Measurements from ENCODE around the gene CDKN2A. TPM values are rescaled to one million over a fixed set of nuclear protein-coding genes. Genes with fewer than 3 reads are reported as not detected.

CDKN2A gene
- total and polyA plus RNA-seq, 5 donors from 2014 or later = 9.6 to 22.5 (median 16.5) TPM

DNA sequence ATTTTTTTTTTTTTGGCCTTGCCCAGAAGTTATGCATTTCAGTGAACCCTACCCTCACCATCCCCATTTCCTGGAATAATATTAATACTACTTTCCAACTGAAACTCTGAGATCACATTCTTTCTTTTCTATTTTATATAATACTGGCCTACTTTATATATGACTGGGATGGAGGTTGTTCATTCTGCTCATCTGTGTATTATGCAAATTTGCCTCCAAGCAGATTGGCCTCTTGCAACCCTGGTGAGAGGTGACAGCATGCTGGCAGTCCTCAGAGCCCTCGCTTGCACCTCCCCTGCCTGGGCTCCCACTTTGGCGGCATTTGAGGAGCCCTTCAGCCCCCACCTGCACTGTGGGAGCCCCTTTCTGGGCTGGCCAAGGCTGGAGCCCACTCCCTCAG is 35.4 kb downstream of the CDKN2A start:
- peaks cover 0 to 3% of the 10 kb centered on the region in 2 experiments for H3K9me3 ChIP-seq (ENCODE audit: control insufficient read depth in 2 of 2, low read length in 2 of 2)
- H3K36me3 ChIP-seq (ENCODE audit: control insufficient read depth, insufficient read depth, low read length) = no peaks in the 10 kb centered on the region
- H3K4me3 ChIP-seq (ENCODE audit: low read depth, low read length) = no peak overlapping the region
- Mint-ChIP-seq H3K4me1 (peaks cover 0 to 11% (median 1%) of the 10 kb centered on the region in 4 donors), H3K27me3 (peaks cover 58% of the 10 kb centered on the region), H3K27ac (no peak overlapping the region), H3K4me3 (no peak overlapping the region), H3K9me3 (peaks cover 0 to 9% (median 1%) of the 10 kb centered on the region in 7 donors), H3K36me3 (no peaks in the 10 kb centered on the region)
- H3K27me3 ChIP-seq (ENCODE audit: control insufficient read depth, insufficient read depth, low read length) = peaks cover 22% of the 10 kb centered on the region
- DNase-seq (peak in 1 of 3 donors; percentile 25), ATAC-seq (ENCODE audit: low read depth in 2 of 2) (no peak)
- H3K27ac ChIP-seq (ENCODE audit: insufficient read depth, low read length, poor library complexity, severe bottlenecking) = no peak overlapping the region
- no peaks in the 10 kb centered on the region for H3K4me1 ChIP-seq (ENCODE audit: control insufficient read depth, insufficient read depth, low read length, poor library complexity, severe bottlenecking)

DNA sequence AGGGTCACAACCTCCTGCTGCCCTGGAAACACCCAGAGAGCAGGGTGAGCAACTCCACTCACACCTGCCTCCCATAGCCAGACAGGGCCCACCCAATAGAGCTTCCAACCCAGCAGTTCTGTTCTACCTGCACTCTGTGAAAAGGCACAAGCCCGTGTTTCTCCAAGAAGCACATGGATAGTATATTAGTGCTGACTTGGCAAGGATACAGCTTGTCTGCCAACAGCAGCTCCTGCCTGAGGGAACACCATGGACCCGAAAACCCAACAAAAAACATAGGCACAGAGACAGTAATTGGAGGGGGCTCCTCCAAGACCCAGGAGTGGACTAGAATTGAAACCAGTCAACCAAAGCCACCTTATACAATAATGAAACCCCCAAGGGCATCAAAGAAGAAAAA is 48.6 kb downstream of the CDKN2A start:
- Histone ChIP-seq H3K9me3 (ENCODE audit: control insufficient read depth in 2 of 2, low read length in 2 of 2) (no peaks in the 10 kb centered on the region), H3K27me3 (ENCODE audit: control insufficient read depth, insufficient read depth, low read length) (peaks cover 4% of the 10 kb centered on the region), H3K4me3 (ENCODE audit: low read depth, low read length) (no peak overlapping the region), H3K27ac (ENCODE audit: insufficient read depth, low read length, poor library complexity, severe bottlenecking) (no peak overlapping the region), H3K4me1 (ENCODE audit: control insufficient read depth, insufficient read depth, low read length, poor library complexity, severe bottlenecking) (no peaks in the 10 kb centered on the region), H3K36me3 (ENCODE audit: control insufficient read depth, insufficient read depth, low read length) (no peaks in the 10 kb centered on the region)
- H3K27me3 Mint-ChIP-seq = peaks cover 28% of the 10 kb centered on the region
- no peak overlapping the region for H3K27ac Mint-ChIP-seq
- H3K4me3 Mint-ChIP-seq = no peak overlapping the region
- no peaks in the 10 kb centered on the region for H3K36me3 Mint-ChIP-seq
- H3K9me3 Mint-ChIP-seq = peaks cover 0 to 10% (median 0%) of the 10 kb centered on the region in 7 donors
- DNase-seq (no peak), ATAC-seq (ENCODE audit: low read depth in 2 of 2) (no peak)
- H3K4me1 Mint-ChIP-seq = no peaks in the 10 kb centered on the region

DNA sequence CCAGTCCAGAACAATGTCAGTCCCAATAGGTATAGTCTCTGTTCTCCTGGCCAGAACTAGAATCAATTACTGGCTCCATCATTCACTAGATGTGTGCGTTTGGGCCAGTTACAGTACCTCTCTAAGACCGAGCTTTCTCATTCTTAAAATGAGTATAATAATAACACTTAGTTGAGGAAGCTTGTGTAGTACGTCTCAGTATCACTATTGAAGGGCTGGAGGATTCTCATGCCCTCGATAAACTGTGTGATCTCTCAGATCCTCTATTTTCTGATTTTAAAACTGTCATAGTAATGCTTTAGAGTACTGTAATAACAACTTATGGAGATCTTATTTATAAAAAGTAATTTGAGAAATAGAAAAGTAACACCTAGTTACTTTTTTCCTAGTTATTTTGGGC is 50.7 kb downstream of the CDKN2A start:
- Mint-ChIP-seq H3K9me3 (peaks cover 0 to 9% (median 0%) of the 10 kb centered on the region in 7 donors), H3K4me1 (no peaks in the 10 kb centered on the region), H3K27me3 (peaks cover 14% of the 10 kb centered on the region)

DNA sequence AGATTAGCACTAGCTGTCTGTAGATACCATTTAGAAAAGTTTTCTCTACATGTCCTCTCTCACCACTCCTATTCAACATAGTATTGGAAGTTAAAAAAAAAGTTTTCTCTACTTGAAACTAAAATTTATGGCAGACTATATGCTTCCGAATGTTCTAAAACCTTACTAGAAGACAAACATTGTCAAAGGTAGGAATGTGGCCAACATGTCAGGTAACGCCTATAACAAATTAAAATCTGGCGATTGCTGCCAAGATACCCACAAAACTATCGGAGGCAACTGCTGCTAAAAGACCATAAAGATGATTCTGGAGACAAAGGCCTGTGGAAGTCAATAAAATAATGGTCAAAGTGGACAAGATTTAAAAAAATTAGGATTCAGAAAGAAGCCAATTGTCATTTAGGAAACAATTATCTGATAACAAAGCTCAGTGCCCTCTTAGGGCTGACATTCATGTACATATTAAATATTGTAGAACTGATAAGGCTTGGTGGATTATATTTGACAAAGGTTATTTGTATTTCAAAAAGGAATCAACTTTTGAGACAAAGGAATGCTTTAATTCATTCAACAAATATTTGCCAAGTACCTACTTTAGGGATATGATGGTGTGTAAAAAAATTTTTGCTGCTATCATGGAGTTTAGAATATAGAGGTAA is 52.7 kb downstream of the CDKN2A start:
- Histone ChIP-seq H3K36me3 (ENCODE audit: control insufficient read depth, insufficient read depth, low read length) (no peaks in the 10 kb centered on the region), H3K4me3 (ENCODE audit: low read depth, low read length) (no peak overlapping the region), H3K27ac (ENCODE audit: insufficient read depth, low read length, poor library complexity, severe bottlenecking) (no peak overlapping the region), H3K4me1 (ENCODE audit: control insufficient read depth, insufficient read depth, low read length, poor library complexity, severe bottlenecking) (no peaks in the 10 kb centered on the region), H3K9me3 (ENCODE audit: control insufficient read depth in 2 of 2, low read length in 2 of 2) (no peaks in the 10 kb centered on the region), H3K27me3 (ENCODE audit: control insufficient read depth, insufficient read depth, low read length) (peaks cover 2% of the 10 kb centered on the region)
- no peaks in the 10 kb centered on the region for H3K27me3 Mint-ChIP-seq
- H3K4me3 Mint-ChIP-seq = no peak overlapping the region
- H3K4me1 Mint-ChIP-seq = no peaks in the 10 kb centered on the region
- ATAC-seq (ENCODE audit: low read depth in 2 of 2) = no peak
- H3K36me3 Mint-ChIP-seq = no peaks in the 10 kb centered on the region
- H3K9me3 Mint-ChIP-seq = no peaks in the 10 kb centered on the region
- no peak for DNase-seq
- H3K27ac Mint-ChIP-seq = no peak overlapping the region

More for the DNA sequence above, 50.7 kb downstream of the CDKN2A start:
- Histone ChIP-seq H3K4me1 (ENCODE audit: control insufficient read depth, insufficient read depth, low read length, poor library complexity, severe bottlenecking) (no peaks in the 10 kb centered on the region), H3K27ac (ENCODE audit: insufficient read depth, low read length, poor library complexity, severe bottlenecking) (no peak overlapping the region), H3K36me3 (ENCODE audit: control insufficient read depth, insufficient read depth, low read length) (no peaks in the 10 kb centered on the region), H3K9me3 (ENCODE audit: control insufficient read depth in 2 of 2, low read length in 2 of 2) (no peaks in the 10 kb centered on the region), H3K4me3 (ENCODE audit: low read depth, low read length) (no peak overlapping the region), H3K27me3 (ENCODE audit: control insufficient read depth, insufficient read depth, low read length) (peaks cover 2% of the 10 kb centered on the region)
- no peak for DNase-seq
- H3K36me3 Mint-ChIP-seq = no peaks in the 10 kb centered on the region
- no peak for ATAC-seq (ENCODE audit: low read depth in 2 of 2)
- no peak overlapping the region for H3K4me3 Mint-ChIP-seq
- no peak overlapping the region for H3K27ac Mint-ChIP-seq

DNA sequence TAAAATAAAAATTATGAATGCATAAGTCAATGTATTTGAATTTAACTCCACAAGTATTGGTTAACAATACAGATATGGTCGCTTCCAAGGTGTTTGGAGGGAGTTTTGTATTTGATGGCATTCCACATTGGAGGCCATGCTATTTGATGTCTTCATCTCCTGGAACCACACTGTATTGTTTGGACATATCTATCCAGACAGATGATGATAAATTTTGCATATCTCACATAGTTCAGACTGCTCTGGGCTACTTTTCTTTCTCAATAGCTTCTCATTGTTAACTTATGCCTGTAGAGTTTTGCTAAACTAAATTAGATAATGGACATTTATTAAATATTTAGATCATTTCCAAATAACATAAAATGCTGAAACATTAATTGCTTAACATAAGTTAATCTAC is 58.0 kb downstream of the CDKN2A start:
- peaks cover 12% of the 10 kb centered on the region for H3K36me3 Mint-ChIP-seq
- no peak overlapping the region for H3K27ac ChIP-seq (ENCODE audit: insufficient read depth, low read length, poor library complexity, severe bottlenecking)
- no peak overlapping the region for H3K4me3 Mint-ChIP-seq
- no peaks in the 10 kb centered on the region for H3K36me3 ChIP-seq (ENCODE audit: control insufficient read depth, insufficient read depth, low read length)
- no peaks in the 10 kb centered on the region for H3K9me3 ChIP-seq (ENCODE audit: control insufficient read depth in 2 of 2, low read length in 2 of 2)
- H3K4me3 ChIP-seq (ENCODE audit: low read depth, low read length) = no peak overlapping the region
- DNase-seq (no peak), ATAC-seq (ENCODE audit: low read depth in 2 of 2) (no peak)
- H3K9me3 Mint-ChIP-seq = no peaks in the 10 kb centered on the region
- H3K27ac Mint-ChIP-seq = no peak overlapping the region
- no peaks in the 10 kb centered on the region for H3K27me3 Mint-ChIP-seq
- no peaks in the 10 kb centered on the region for H3K4me1 Mint-ChIP-seq
- H3K4me1 ChIP-seq (ENCODE audit: control insufficient read depth, insufficient read depth, low read length, poor library complexity, severe bottlenecking) = no peaks in the 10 kb centered on the region
- H3K27me3 ChIP-seq (ENCODE audit: control insufficient read depth, insufficient read depth, low read length) = no peaks in the 10 kb centered on the region

DNA sequence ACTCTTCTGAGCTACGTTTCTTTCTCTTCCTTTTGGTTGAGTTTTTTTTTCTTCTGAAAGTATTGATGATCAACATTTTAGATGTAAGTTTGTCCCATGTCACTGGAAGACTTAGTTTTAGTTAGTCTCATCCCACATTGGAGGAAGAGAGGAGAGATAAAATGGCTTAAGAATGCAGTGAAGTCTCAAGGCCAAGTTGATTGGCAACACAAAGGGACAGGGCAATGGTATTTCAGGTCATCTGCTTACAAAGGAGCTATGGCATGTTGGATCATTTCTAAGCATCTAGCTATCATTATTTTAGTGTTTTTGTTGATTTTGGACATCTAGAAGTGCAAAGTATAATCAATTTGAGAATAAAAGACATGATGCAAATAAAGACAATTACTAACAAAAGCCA is 58.6 kb downstream of the CDKN2A start:
- H3K36me3 ChIP-seq (ENCODE audit: control insufficient read depth, insufficient read depth, low read length) = no peaks in the 10 kb centered on the region
- H3K4me3 Mint-ChIP-seq = no peak overlapping the region
- DNase-seq (no peak), ATAC-seq (ENCODE audit: low read depth in 2 of 2) (no peak)
- H3K27me3 Mint-ChIP-seq = no peaks in the 10 kb centered on the region
- H3K36me3 Mint-ChIP-seq = peaks cover 17% of the 10 kb centered on the region
- peaks cover 0 to 2% (median 0%) of the 10 kb centered on the region in 4 donors for H3K4me1 Mint-ChIP-seq
- no peak overlapping the region for H3K27ac ChIP-seq (ENCODE audit: insufficient read depth, low read length, poor library complexity, severe bottlenecking)
- H3K27me3 ChIP-seq (ENCODE audit: control insufficient read depth, insufficient read depth, low read length) = no peaks in the 10 kb centered on the region
- no peaks in the 10 kb centered on the region for H3K9me3 ChIP-seq (ENCODE audit: control insufficient read depth in 2 of 2, low read length in 2 of 2)
- H3K4me1 ChIP-seq (ENCODE audit: control insufficient read depth, insufficient read depth, low read length, poor library complexity, severe bottlenecking) = no peaks in the 10 kb centered on the region
- no peak overlapping the region for H3K27ac Mint-ChIP-seq
- no peak overlapping the region for H3K4me3 ChIP-seq (ENCODE audit: low read depth, low read length)
- no peaks in the 10 kb centered on the region for H3K9me3 Mint-ChIP-seq

DNA sequence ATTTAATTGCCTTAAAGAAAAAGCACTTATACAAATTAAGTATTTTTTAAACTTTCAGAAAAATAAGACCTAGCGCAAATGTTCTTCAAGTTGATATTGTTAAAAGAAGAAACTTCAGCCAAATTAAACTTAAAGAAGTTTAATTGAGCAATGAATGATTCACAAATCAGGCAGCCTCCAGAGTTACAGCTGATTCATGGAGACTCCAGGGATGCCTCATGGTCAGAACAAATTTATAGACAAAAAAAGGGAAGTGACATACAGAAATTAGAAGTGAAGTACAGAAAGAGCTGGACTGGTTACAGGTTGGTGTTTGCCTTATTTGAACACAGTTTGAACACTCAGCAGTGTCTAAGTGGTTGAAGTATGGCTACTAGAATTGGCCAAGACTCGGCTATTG is 60.3 kb downstream of the CDKN2A start:
- no peak for DNase-seq
- no peak overlapping the region for H3K4me3 ChIP-seq (ENCODE audit: low read depth, low read length)
- H3K36me3 ChIP-seq (ENCODE audit: control insufficient read depth, insufficient read depth, low read length) = no peaks in the 10 kb centered on the region
- no peaks in the 10 kb centered on the region for H3K27me3 Mint-ChIP-seq
- H3K36me3 Mint-ChIP-seq = peaks cover 17% of the 10 kb centered on the region
- no peaks in the 10 kb centered on the region for H3K4me1 ChIP-seq (ENCODE audit: control insufficient read depth, insufficient read depth, low read length, poor library complexity, severe bottlenecking)
- no peaks in the 10 kb centered on the region for H3K27me3 ChIP-seq (ENCODE audit: control insufficient read depth, insufficient read depth, low read length)
- no peak overlapping the region for H3K27ac Mint-ChIP-seq
- H3K9me3 Mint-ChIP-seq = no peaks in the 10 kb centered on the region
- ATAC-seq (ENCODE audit: low read depth in 2 of 2) = no peak
- H3K27ac ChIP-seq (ENCODE audit: insufficient read depth, low read length, poor library complexity, severe bottlenecking) = no peak overlapping the region
- no peak overlapping the region for H3K4me3 Mint-ChIP-seq
- H3K4me1 Mint-ChIP-seq = peaks cover 0 to 2% (median 0%) of the 10 kb centered on the region in 4 donors
- no peaks in the 10 kb centered on the region for H3K9me3 ChIP-seq (ENCODE audit: control insufficient read depth in 2 of 2, low read length in 2 of 2)

DNA sequence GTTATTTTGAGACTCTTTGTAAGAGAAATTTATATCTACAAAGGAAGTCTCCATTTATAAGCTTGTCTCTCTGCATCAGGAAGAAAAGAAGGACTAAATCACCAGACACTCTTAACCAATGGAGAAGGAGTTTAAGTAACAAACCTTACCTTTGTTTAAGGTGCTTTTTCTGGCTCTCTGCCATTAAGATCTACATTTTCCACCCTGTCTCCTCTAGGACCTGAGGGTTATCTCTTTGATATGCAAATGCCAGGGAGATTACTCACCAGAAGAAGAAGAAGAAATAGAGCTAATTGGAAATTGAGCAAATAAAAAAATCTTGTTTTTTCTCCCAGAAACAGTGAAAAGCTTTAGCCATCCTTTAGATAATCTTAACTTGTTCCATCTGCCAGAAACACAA is 60.9 kb downstream of the CDKN2A start:
- H3K36me3 ChIP-seq (ENCODE audit: control insufficient read depth, insufficient read depth, low read length) = no peaks in the 10 kb centered on the region

More for the DNA sequence above, 60.9 kb downstream of the CDKN2A start:
- Histone ChIP-seq H3K27ac (ENCODE audit: insufficient read depth, low read length, poor library complexity, severe bottlenecking) (no peak overlapping the region), H3K4me3 (ENCODE audit: low read depth, low read length) (no peak overlapping the region), H3K27me3 (ENCODE audit: control insufficient read depth, insufficient read depth, low read length) (no peaks in the 10 kb centered on the region), H3K4me1 (ENCODE audit: control insufficient read depth, insufficient read depth, low read length, poor library complexity, severe bottlenecking) (no peaks in the 10 kb centered on the region), H3K9me3 (ENCODE audit: control insufficient read depth in 2 of 2, low read length in 2 of 2) (no peaks in the 10 kb centered on the region)
- H3K4me3 Mint-ChIP-seq = no peak overlapping the region
- ATAC-seq (ENCODE audit: low read depth in 2 of 2) = no peak
- no peak overlapping the region for H3K27ac Mint-ChIP-seq
- DNase-seq = no peak
- H3K27me3 Mint-ChIP-seq = no peaks in the 10 kb centered on the region
- H3K9me3 Mint-ChIP-seq = no peaks in the 10 kb centered on the region
- H3K4me1 Mint-ChIP-seq = peaks cover 0 to 2% (median 0%) of the 10 kb centered on the region in 4 donors
- H3K36me3 Mint-ChIP-seq = peaks cover 17% of the 10 kb centered on the region

All from CD4-positive, CD25-positive, alpha-beta regulatory T cell (primary cell).